HepG2 (cell line): ENCODE results near the gene SMARCB1. TPM values are rescaled to one million over a fixed set of nuclear protein-coding genes. Genes with fewer than 3 reads are reported as not detected.

ENCODE experiments used
- AKAP8 ChIP-seq: sonication (generic); formaldehyde crosslinking; IDR thresholded peaks from 2 replicates; pipeline ENCODE4 v1.5.1; 2020; ENCODE audit warnings: mild to moderate bottlenecking, missing genetic modification reagents
- BORCS8-MEF2B ChIP-seq: sonication (generic); formaldehyde crosslinking; IDR thresholded peaks from 2 replicates; pipeline ENCODE4 v1.8.0; 2022; ENCODE audit warnings: mild to moderate bottlenecking, missing genetic modification reagents
- CEBPB ChIP-seq: IDR thresholded peaks from 2 replicates; pipeline ENCODE4 v1.6.1; 2011; ENCODE audit warnings: low read depth, low read length, improper control_type of control experiment, borderline replicate concordance
- ETV6 ChIP-seq: sonication (generic); formaldehyde crosslinking; conservative IDR thresholded peaks from 2 replicates; pipeline ENCODE4 v1.4.0; 2020; ENCODE audit warnings: missing genetic modification reagents
- MIXL1 ChIP-seq: IDR thresholded peaks from 2 replicates; pipeline ENCODE4 v1.6.1; 2016
- PCBP1 ChIP-seq: fragments of 200-400 bp; formaldehyde crosslinking; IDR thresholded peaks from 2 replicates; pipeline ENCODE4 v1.6.1; 2017; ENCODE audit warnings: mild to moderate bottlenecking, low read depth, low read length, borderline replicate concordance
- POLR2A ChIP-seq, 2 experiments: IDR thresholded peaks; 2 replicates each; pipeline ENCODE4 v1.6.1; 2011; ENCODE audit warnings: low read depth in 2 of 2, low read length in 2 of 2, mild to moderate bottlenecking in 1 of 2, moderate library complexity in 1 of 2; ENCODE audit not compliant: insufficient read depth in 1 of 2
- SAFB2 ChIP-seq: sonication (generic); formaldehyde crosslinking; IDR thresholded peaks from 2 replicates; pipeline ENCODE4 v1.5.1; 2020; ENCODE audit warnings: missing genetic modification reagents, low read depth, mild to moderate bottlenecking, borderline replicate concordance
- TP53 ChIP-seq: sonication (generic); formaldehyde crosslinking; conservative IDR thresholded peaks from 2 replicates; pipeline ENCODE4 v1.4.0; 2020; ENCODE audit warnings: missing genetic modification reagents
- ZFP36L1 ChIP-seq: sonication (generic); formaldehyde crosslinking; IDR thresholded peaks from 2 replicates; pipeline ENCODE4 v1.8.0; 2022; ENCODE audit warnings: mild to moderate bottlenecking, missing genetic modification reagents, moderate library complexity
- ZNF30 ChIP-seq: sonication (generic); formaldehyde crosslinking; IDR thresholded peaks from 2 replicates; pipeline ENCODE4 v1.5.0; 2020; ENCODE audit warnings: mild to moderate bottlenecking, missing genetic modification reagents
- ZNF329 ChIP-seq: sonication (generic); formaldehyde crosslinking; IDR thresholded peaks from 2 replicates; pipeline ENCODE4 v1.9.0; 2021; ENCODE audit warnings: low read depth, mild to moderate bottlenecking, missing genetic modification reagents
- ZNF441 ChIP-seq: sonication (generic); formaldehyde crosslinking; IDR thresholded peaks from 2 replicates; pipeline ENCODE4 v1.7.0; 2021; ENCODE audit warnings: missing genetic modification reagents, borderline replicate concordance
- ZNF496 ChIP-seq: sonication (generic); formaldehyde crosslinking; IDR thresholded peaks from 2 replicates; pipeline ENCODE4 v1.8.1; 2023; ENCODE audit warnings: mild to moderate bottlenecking, moderate library complexity, missing genetic modification reagents; ENCODE audit not compliant: insufficient replicate concordance
- ZNF558 ChIP-seq: sonication (generic); formaldehyde crosslinking; IDR thresholded peaks from 2 replicates; pipeline ENCODE4 v1.9.0; 2022; ENCODE audit warnings: mild to moderate bottlenecking, missing genetic modification reagents, borderline replicate concordance
- ZNF619 ChIP-seq: sonication (generic); formaldehyde crosslinking; IDR thresholded peaks from 2 replicates; pipeline ENCODE4 v1.4.0; 2020; ENCODE audit warnings: mild to moderate bottlenecking, missing genetic modification reagents
- ZNF703 ChIP-seq: sonication (generic); formaldehyde crosslinking; IDR thresholded peaks from 2 replicates; pipeline ENCODE4 v1.5.1; 2020; ENCODE audit warnings: missing genetic modification reagents, mild to moderate bottlenecking, moderate library complexity, borderline replicate concordance
- ZNF709 ChIP-seq: sonication (generic); formaldehyde crosslinking; IDR thresholded peaks from 2 replicates; pipeline ENCODE4 v1.5.0; 2020; ENCODE audit warnings: mild to moderate bottlenecking, missing genetic modification reagents
- ZNF749 ChIP-seq: sonication (generic); formaldehyde crosslinking; IDR thresholded peaks from 2 replicates; pipeline ENCODE4 v1.8.0; 2022; ENCODE audit warnings: mild to moderate bottlenecking, missing genetic modification reagents, moderate library complexity, borderline replicate concordance
- polyA plus RNA-seq, 8 experiments: library from polyadenylated mRNA; depleted of rRNA in 3 of 8; stranded (reverse) in 7 of 8; unstranded in 1 of 8; fragments of >200 nt; fragmentation: Illumina TruSeq in 4 of 8; extraction: Trizol in 4 of 8; gene quantifications; 2 replicates each; pipeline versions ENCODE4 v1.2.1 to v1.2.3, GENCODE V29; 2011 to 2016; ENCODE audit warnings: low read depth in 4 of 8, missing spikeins in 1 of 8, mixed read lengths in 1 of 8; ENCODE audit not compliant: insufficient read depth in 1 of 8
- total RNA-seq, 5 experiments: library from RNA; depleted of rRNA; stranded (reverse); fragments of >200 nt; fragmentation: Illumina TruSeq; extraction: Trizol; gene quantifications; 2 replicates each; pipeline ENCODE4 v1.2.3, GENCODE V29; 2016; ENCODE audit warnings: low read depth in 1 of 5
- TF ChIP-seq, protein P1 (sequence below): sonication (generic); formaldehyde crosslinking; IDR thresholded peaks from 2 replicates; pipeline ENCODE4 v1.8.0; 2022; ENCODE audit warnings: mild to moderate bottlenecking, missing genetic modification reagents, borderline replicate concordance
- TF ChIP-seq, protein P2 (sequence below): IDR thresholded peaks from 2 replicates; pipeline ENCODE4 v1.6.1; 2018; ENCODE audit warnings: missing genetic modification reagents
- TF ChIP-seq, protein P3 (sequence below), 2 experiments: sonication (generic) in 1 of 2; formaldehyde crosslinking in 1 of 2; IDR thresholded peaks; 2 replicates each; pipeline versions ENCODE4 v1.5.1 to v1.6.1; 2011 to 2020; ENCODE audit warnings: borderline replicate concordance in 1 of 2, low read depth in 1 of 2, low read length in 1 of 2, mild to moderate bottlenecking in 1 of 2, missing genetic modification reagents in 1 of 2, moderate library complexity in 1 of 2
- TF ChIP-seq, protein P4 (sequence below): sonication (generic); formaldehyde crosslinking; IDR thresholded peaks from 2 replicates; pipeline ENCODE4 v1.5.1; 2020; ENCODE audit warnings: missing genetic modification reagents, mild to moderate bottlenecking, borderline replicate concordance

Gene SMARCB1
- total and polyA plus RNA-seq, 2 of the 13 experiments (the other 11 are each of a cell fraction or from before 2014, with no cell fraction given): 74.0 to 166 TPM

DNA sequence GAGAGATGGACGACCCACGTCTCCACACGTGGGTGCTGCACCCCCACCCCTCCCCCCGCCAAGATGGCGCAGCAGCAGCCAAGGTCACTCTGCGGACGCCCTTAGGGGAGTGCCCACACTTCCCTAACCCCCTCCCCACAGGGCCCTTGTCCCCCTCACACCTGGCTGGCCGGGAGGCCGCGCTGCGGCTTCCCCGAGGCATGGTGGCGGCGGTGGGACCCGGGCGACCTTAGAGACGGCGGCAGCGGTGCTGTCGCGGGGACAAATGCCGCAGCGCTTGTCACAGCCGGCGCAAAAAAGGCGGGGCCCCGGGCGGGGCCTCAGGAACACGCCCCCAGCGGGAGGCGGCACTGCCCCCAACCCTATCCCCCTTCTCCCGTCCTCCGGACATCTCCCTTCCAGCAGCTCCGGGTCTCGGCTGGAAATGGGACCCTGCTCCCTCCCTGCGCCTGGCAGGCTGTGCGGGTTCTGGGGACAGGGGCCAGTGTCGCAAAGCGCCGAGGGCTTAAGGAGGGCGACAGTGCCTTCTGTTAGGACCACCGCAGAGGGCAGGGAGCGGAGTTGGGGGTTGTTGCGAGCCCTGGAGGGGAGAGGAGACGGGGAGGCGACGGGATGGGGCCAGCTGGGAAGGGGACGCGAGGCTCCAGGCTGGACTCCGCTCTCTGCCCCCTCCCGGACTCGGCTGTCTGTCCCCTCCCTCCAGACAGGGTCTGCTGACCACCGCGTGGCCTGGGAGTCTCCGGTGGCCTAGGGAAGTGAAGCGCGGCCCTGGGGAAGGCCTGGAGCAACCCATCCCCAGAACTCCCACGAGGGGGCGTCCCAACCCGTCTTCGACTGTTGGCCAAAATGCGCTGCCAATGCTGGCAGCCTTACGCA lies 18.9 kb upstream of the SMARCB1 start, which contains the start of gene CHCHD10 (continued):
- TF ChIP-seq, protein P1, sequence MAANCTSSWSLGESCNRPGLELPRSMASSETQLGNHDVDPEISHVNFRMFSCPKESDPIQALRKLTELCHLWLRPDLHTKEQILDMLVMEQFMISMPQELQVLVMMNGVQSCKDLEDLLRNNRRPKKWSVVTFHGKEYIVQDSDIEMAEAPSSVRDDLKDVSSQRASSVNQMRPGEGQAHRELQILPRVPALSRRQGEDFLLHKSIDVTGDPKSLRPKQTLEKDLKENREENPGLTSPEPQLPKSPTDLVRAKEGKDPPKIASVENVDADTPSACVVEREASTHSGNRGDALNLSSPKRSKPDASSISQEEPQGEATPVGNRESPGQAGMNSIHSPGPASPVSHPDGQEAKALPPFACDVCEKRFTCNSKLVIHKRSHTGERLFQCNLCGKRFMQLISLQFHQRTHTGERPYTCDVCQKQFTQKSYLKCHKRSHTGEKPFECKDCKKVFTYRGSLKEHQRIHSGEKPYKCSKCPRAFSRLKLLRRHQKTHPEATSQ (CRISPR knock-in tag): no peak; the same call in 1 of the 2 replicates
- TF ChIP-seq ZNF496 (CRISPR knock-in tag) (no peak), ZNF709 (no peak; the same call in 1 of the 2 replicates), ZNF619 (CRISPR knock-in tag) (no peak), PCBP1 (peak; percentile 81; the same call in 1 of the 2 replicates), TP53 (0 out of 2 replicates have a peak, but pooled peaks have one; percentile 1), ZNF749 (peak; percentile 59; the same call in 1 of the 2 replicates), ZNF703 (CRISPR knock-in tag) (no peak), AKAP8 (CRISPR knock-in tag) (no peak; the same call in 1 of the 2 replicates), CEBPB (no peak), ETV6 (CRISPR knock-in tag) (no peak; the same call in 1 of the 2 replicates), BORCS8-MEF2B (peak; percentile 68), POLR2A (IDR thresholded peaks at IDR 0.05; ENCODE audit: insufficient read depth in 1 of 2, low read depth in 2 of 2, low read length in 2 of 2) (peak; percentile 67 to 69), ZFP36L1 (CRISPR knock-in tag) (peak; percentile 59; the same call in 1 of the 2 replicates), ZNF329 (CRISPR knock-in tag) (peak; percentile 58; the same call in 1 of the 2 replicates), ZNF30 (CRISPR knock-in tag) (0 out of 2 replicates have a peak, but pooled peaks have one; percentile 70), MIXL1 (CRISPR knock-in tag) (no peak; the same call in 1 of the 2 replicates), ZNF441 (CRISPR knock-in tag) (peak; percentile 38; the same call in 1 of the 2 replicates), SAFB2 (CRISPR knock-in tag) (peak; percentile 66), ZNF558 (peak; percentile 93; the same call in 1 of the 2 replicates)
- TF ChIP-seq, protein P2, sequence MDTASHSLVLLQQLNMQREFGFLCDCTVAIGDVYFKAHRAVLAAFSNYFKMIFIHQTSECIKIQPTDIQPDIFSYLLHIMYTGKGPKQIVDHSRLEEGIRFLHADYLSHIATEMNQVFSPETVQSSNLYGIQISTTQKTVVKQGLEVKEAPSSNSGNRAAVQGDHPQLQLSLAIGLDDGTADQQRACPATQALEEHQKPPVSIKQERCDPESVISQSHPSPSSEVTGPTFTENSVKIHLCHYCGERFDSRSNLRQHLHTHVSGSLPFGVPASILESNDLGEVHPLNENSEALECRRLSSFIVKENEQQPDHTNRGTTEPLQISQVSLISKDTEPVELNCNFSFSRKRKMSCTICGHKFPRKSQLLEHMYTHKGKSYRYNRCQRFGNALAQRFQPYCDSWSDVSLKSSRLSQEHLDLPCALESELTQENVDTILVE (CRISPR knock-in tag): no peak
- TF ChIP-seq, protein P3, sequence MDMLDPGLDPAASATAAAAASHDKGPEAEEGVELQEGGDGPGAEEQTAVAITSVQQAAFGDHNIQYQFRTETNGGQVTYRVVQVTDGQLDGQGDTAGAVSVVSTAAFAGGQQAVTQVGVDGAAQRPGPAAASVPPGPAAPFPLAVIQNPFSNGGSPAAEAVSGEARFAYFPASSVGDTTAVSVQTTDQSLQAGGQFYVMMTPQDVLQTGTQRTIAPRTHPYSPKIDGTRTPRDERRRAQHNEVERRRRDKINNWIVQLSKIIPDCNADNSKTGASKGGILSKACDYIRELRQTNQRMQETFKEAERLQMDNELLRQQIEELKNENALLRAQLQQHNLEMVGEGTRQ (IDR thresholded peaks at IDR 0.05; ENCODE audit: low read depth, low read length): no peak
- TF ChIP-seq, protein P3 (CRISPR knock-in tag; IDR thresholded peaks at IDR 0.05; ENCODE audit: borderline replicate concordance): peak; percentile 41; the same call in 1 of the 2 replicates
- TF ChIP-seq, protein P4, sequence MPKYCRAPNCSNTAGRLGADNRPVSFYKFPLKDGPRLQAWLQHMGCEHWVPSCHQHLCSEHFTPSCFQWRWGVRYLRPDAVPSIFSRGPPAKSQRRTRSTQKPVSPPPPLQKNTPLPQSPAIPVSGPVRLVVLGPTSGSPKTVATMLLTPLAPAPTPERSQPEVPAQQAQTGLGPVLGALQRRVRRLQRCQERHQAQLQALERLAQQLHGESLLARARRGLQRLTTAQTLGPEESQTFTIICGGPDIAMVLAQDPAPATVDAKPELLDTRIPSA: no peak; the same call in 1 of the 2 replicates
